Kidney (tissue), 14 donors: ENCODE measurements around the gene ESPN. TPM values are rescaled to one million over a fixed set of nuclear protein-coding genes. Genes with fewer than 3 reads are reported as not detected.
"Not testable (repeated sequence)": the region's sequence is repeated elsewhere in the genome, so short reads cannot be mapped to it uniquely, and the experiment has no call there.

Source experiments
- DNase-seq, 5 donors: peaks; one replicate each; pipeline ENCODE4 v3.0.0-alpha.2; 2013 to 2020
- FAIRE-seq: peaks from 2 replicates; lab custom pipeline; 2012; peaks lifted over from hg19 to GRCh38; lab: Jason Lieb, UNC
- H3K27ac ChIP-seq, 2 donors: one replicate each; pipeline ENCODE4 v1.7.0; 2013; ENCODE audit warnings: low read depth in 2 of 2, low read length in 2 of 2, inconsistent platforms in 1 of 2
- H3K27me3 ChIP-seq: one replicate; pipeline ENCODE4 v1.7.1; 2013; ENCODE audit warnings: low read length, inconsistent platforms; ENCODE audit not compliant: control insufficient read depth, insufficient read depth
- H3K36me3 ChIP-seq, 3 donors: one replicate each; pipeline versions ENCODE4 v1.7.0 to v1.7.1; 2013; ENCODE audit warnings: low read length in 3 of 3, control low read depth in 1 of 3, inconsistent platforms in 1 of 3; ENCODE audit not compliant: insufficient read depth in 3 of 3, control insufficient read depth in 2 of 3
- H3K4me1 ChIP-seq, 3 donors: one replicate each; pipeline versions ENCODE4 v1.7.0 to v1.7.1; 2013; ENCODE audit warnings: low read length in 3 of 3, inconsistent platforms in 1 of 3, low read depth in 1 of 3; ENCODE audit not compliant: control insufficient read depth in 2 of 3, insufficient read depth in 2 of 3
- H3K4me3 ChIP-seq, 3 donors: one replicate each; pipeline versions ENCODE4 v1.7.0 to v1.8.1; 2013; ENCODE audit warnings: low read length in 3 of 3, control low read depth in 1 of 3, inconsistent platforms in 1 of 3
- H3K9ac ChIP-seq, 3 donors: one replicate each; pipeline versions ENCODE4 v1.7.0 to v1.7.1; 2013; ENCODE audit warnings: low read length in 3 of 3, control low read depth in 1 of 3, inconsistent platforms in 1 of 3
- H3K9me3 ChIP-seq, 3 donors: one replicate each; pipeline versions ENCODE4 v1.7.0 to v1.7.1; 2013; ENCODE audit warnings: low read length in 3 of 3, control low read depth in 1 of 3, inconsistent platforms in 1 of 3; ENCODE audit not compliant: control insufficient read depth in 2 of 3, insufficient read depth in 1 of 3
- CTCF ChIP-seq: IDR thresholded peaks from 3 replicates; pipeline ENCODE4 v1.5.1; 2012; ENCODE audit warnings: mild to moderate bottlenecking, moderate library complexity, borderline replicate concordance; ENCODE audit not compliant: insufficient read depth; ENCODE audit errors: extremely low read depth
- intact Hi-C: fragments of 100-400 bp; cut with DNase I; formaldehyde crosslinking; loops from one replicate; pipeline ENCODE4 v1.11.1; 2022
- polyA plus RNA-seq: library from polyadenylated mRNA; stranded (reverse); fragments of 350-450 nt; fragmentation: Illumina TruSeq; extraction: RNeasy Lipid Tissue Mini Kit (QIAGEN cat#74804); gene quantifications from one replicate; pipeline ENCODE4 v1.2.3, GENCODE V29; 2014; ENCODE audit warnings: low read depth, low replicate concordance; ENCODE audit not compliant: insufficient read depth
- total RNA-seq: library from RNA; stranded (reverse); fragmentation: NEBNext Ultra II Directional; extraction: Animal tissue kit (Norgen Biotek cat#: 25700); gene quantifications from one replicate; pipeline ENCODE4 v1.2.1, GENCODE V29; 2021
- donor health status: control.
- donor health status: control.
- donor health status: control.
- donor health status: control.
- donor health status: control.
- donor health status: DM: yes; HTN: yes; CAD: no.
- donor health status: Normal renal cell carcinoma (clear cell type).

ESPN gene
- total and polyA plus RNA-seq, 2 donors from 2014 or later: 14.2 to 112 TPM

DNA sequence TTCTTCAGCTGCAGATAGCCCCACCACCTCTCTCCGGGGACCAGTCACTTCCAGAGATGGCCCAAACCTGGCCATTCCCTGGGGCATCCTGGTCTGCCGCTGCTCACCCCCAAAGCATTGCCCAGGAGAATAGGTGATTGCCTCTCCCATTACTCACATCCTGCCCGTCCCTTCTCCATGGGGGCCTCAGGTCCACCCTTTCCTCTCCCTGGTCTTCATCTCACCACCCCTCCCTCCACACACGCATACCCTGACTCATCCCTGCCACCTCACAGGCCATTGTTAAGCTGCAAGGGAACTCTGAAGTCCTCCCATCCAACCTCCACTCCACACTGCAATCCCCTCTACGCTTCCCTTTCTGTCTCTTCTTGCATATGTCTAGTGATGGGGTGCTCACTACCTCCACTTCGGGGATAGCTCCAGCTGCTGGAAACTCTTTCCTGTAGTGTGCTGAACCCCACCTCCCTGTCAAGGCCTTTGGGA, 66.9 kb downstream of the ESPN start, which contains the start of gene PLEKHG5:
Gene PLEKHG5 (minus strand): TSS at position 188 of the 483 bp plus-strand sequence. CDS start 14,096 bp downstream, outside the sequence.
- FAIRE-seq: no peak
- no peak for DNase-seq
- H3K4me1 ChIP-seq: peaks cover 0 to 21% (median 0%) of the 10 kb centered on the region in 3 donors
- no peak for TF ChIP-seq CTCF
- H3K36me3 ChIP-seq: no peaks in the 10 kb centered on the region
- H3K9ac ChIP-seq: peak within 1 kb of the TSS in 2 of 3 donors; percentile 41 to 78
- H3K9me3 ChIP-seq: no peaks in the 10 kb centered on the region
- H3K4me3 ChIP-seq: peak within 1 kb of the TSS in 2 of 3 donors; percentile 53 to 73
- no peaks in the 10 kb centered on the region for H3K27me3 ChIP-seq
- peak within 1 kb of the TSS; percentile 28 to 63 for H3K27ac ChIP-seq
- intact Hi-C loops: no loop called here

DNA sequence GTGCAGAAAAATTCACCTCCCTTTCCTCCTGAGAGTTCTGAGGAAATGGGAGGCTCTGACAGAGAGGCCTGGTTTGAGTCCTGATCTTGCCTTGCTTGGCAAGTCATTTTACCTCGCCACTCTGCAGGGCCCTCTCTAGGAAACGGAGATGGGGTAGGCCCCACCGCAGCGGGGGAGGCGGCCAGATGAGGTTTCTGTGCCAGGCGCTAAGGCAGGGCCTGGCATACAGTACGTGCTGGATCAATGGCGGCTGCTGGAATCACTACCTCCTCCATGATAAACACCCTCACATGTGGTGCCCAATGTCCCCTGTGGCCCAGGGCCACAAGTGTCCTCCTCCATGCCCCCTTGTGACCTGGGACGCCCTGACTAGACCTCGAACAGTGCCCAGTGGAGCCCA, 67.4 kb downstream of the ESPN start:
- Histone ChIP-seq H3K27ac (no peak overlapping the region), H3K4me1 (peaks cover 0 to 24% (median 0%) of the 10 kb centered on the region in 3 donors), H3K9ac (peak overlapping the region in 1 of 3 donors; percentile 34), H3K36me3 (no peaks in the 10 kb centered on the region), H3K4me3 (no peak overlapping the region), H3K27me3 (no peaks in the 10 kb centered on the region), H3K9me3 (no peaks in the 10 kb centered on the region)
- no peak for TF ChIP-seq CTCF
- DNase-seq (no peak), FAIRE-seq (no peak)
- intact Hi-C loops: no loop called here

- intact Hi-C loops, H3K27me3 ChIP-seq, H3K4me3 ChIP-seq, H3K9ac ChIP-seq, H3K27ac ChIP-seq, DNase-seq, FAIRE-seq, H3K36me3 ChIP-seq, H3K9me3 ChIP-seq: not testable (repeated sequence)
- H3K4me1 ChIP-seq: peaks cover 0 to 27% (median 0%) of the 10 kb centered on the region in 3 donors
Observed at GRCh38 chr1:6493834-6494223, 69.3 kb downstream of the ESPN start.

DNA sequence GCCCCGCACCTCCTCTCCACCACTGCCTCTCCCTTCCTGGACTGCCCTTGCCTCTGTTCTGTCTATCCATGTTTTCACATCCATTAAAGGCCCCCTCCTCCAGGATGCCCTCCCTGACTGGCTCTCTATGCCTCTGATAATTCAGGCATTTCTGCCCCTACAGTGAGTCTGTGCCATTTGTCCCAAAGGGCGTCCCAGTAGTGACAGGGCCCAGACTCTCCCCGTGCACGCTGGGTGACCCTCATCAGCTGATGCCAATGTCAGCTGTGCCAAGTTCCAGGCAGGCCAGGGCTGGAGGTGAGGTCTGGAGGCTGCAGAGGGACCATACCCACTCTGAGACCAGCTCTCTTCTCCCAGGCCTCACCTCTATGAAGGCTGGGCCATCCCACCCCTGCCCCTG, 70.1 kb downstream of the ESPN start:
- TF ChIP-seq CTCF: no peak
- H3K36me3 ChIP-seq: no peaks in the 10 kb centered on the region
- no peaks in the 10 kb centered on the region for H3K27me3 ChIP-seq
- DNase-seq (no peak), FAIRE-seq (no peak)
- no peak overlapping the region for H3K9ac ChIP-seq
- no peaks in the 10 kb centered on the region for H3K9me3 ChIP-seq
- peaks cover 0 to 25% (median 0%) of the 10 kb centered on the region in 3 donors for H3K4me1 ChIP-seq
- no peak overlapping the region for H3K4me3 ChIP-seq
- intact Hi-C loops: no loop called here
- H3K27ac ChIP-seq: no peak overlapping the region
